ENCODE results near the gene HCFC1R1.
A peak's percentile ranks its signal among the peaks of the same experiment; 100 is the strongest.

Gene HCFC1R1

DNA sequence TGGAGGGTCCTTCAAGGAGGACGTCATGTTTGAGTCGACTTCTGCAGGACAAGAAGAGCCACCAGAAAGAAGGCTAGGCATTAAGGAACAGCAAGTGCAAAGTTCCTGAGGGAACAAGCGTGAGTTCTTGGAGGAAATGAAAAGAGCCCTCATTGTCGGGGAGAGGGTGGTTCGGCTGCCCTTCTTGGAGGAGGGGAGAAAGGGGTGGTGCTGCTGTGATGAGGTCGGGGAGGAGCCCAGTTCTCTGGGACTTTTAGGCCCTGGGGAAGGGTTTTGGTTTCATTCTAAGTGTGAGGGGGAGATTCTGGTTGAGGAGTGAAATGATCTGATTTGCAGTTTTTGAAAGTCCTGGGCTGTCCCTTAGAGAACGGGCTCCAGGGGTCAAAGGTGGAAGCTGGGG is 8.9 kb upstream of the HCFC1R1 start:
- no peak for DNase-seq

- no peak for DNase-seq
Measured at GRCh38 chr16:3030222-3031212, 6.8 kb upstream of the HCFC1R1 start.

DNA sequence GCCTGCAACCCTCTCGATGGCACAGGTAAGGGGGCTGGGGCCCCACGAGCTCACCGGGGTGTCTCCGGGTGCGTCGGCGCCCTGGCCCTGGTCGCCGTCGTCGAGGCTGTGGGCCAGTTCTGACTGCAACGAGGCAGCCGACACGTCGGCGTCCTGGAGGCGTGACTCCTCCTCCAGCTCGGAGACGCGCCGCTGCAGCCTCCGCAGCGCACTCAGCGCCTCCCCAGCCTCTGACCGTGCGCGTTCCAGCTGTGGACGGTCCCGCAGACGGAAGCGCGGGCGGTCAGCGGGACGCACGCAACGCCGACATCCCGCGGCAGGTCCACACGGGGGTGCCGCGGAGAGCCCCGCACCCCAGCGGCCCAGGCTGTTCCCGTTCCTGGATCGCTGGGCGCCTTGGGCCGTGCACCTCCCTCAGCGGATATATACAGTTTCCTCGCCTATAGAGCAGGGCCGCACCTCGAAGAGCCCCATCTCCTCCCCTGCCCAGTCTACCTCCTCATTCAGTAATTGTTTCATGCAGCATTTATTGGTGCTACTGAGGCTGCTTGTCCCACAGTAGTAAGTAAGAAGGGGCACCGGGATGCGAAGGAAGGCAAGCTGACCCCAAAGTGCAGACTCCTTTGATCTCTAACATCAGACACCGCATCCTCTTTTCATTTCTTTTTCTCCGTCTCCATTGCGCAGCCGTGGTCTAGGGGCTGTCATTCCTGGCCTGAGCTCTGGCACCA is 5.9 kb upstream of the HCFC1R1 start:
- DNase-seq, result peak in 1 of 2 donors; percentile 48

DNA sequence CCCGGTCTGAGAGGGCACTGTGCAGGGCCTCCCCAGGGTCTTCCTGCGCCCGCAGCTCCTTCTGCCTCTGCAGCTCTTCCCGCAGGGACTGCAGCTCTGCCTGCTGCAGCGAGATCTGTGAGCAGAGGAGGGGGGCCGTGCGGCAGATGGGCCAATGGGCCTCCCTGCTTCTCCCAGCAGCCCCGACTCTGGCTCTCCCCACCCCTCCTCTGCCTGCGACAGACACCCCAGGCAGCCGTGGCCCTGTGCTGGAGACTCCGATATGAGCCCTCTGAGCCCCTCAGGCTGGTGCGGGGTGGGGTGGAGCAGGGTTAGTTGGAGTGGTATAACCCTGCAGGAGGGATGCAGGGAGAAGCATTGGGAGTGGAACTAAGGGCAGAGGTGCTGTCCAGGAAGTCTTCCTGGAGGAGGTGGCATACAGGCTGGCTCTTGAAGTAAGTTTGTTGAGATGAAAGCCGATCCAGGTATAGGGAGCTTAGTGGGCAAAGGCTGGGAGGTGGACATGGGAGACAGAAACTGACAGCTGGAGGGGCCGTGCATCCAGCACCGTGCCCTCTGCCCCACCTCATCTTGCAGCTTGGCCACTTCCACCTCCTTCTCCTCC is 5.1 kb upstream of the HCFC1R1 start:
- DNase-seq, result no peak

GRCh38 chr16:3027983-3028715 is 4.4 kb upstream of the HCFC1R1 start:
- DNase-seq, result peak; percentile 93 to 96

DNA sequence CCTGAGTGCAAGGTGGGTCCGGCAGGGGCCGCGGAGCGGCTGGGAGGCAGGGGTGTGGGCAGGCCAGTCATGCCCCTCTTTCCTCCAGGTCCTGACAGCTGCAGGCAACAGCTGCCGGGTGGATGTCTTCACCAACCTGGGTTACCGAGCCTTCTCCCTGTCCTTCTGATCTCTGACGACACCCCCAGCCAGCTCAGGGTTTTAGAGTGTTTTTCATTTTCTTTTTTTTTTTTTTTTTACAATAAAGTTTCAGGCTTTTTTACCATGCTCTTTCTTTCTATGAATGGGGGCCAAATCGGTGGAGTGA is 3.7 kb upstream of the HCFC1R1 start:
- no peak for DNase-seq

GRCh38 chr16:3026609-3027488 is 3.1 kb upstream of the HCFC1R1 start:
- no peak for DNase-seq

DNA sequence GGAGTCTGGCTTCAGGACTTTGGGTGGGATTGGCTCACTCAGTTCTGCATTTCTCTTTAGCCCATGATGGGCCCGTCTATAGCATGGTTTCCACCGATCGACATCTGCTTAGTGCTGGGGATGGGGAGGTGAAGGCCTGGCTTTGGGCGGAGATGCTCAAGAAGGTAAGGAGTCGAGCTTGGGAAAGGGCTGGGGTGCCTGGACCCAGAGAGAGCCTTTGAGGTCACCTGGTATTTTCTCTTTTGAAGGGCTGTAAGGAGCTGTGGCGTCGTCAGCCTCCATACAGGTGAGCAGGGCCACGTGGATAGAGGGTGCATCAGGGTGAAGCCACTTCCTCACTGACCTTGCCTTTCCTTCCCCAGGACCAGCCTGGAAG is 2.2 kb upstream of the HCFC1R1 start:
- DNase-seq, result no peak

DNA sequence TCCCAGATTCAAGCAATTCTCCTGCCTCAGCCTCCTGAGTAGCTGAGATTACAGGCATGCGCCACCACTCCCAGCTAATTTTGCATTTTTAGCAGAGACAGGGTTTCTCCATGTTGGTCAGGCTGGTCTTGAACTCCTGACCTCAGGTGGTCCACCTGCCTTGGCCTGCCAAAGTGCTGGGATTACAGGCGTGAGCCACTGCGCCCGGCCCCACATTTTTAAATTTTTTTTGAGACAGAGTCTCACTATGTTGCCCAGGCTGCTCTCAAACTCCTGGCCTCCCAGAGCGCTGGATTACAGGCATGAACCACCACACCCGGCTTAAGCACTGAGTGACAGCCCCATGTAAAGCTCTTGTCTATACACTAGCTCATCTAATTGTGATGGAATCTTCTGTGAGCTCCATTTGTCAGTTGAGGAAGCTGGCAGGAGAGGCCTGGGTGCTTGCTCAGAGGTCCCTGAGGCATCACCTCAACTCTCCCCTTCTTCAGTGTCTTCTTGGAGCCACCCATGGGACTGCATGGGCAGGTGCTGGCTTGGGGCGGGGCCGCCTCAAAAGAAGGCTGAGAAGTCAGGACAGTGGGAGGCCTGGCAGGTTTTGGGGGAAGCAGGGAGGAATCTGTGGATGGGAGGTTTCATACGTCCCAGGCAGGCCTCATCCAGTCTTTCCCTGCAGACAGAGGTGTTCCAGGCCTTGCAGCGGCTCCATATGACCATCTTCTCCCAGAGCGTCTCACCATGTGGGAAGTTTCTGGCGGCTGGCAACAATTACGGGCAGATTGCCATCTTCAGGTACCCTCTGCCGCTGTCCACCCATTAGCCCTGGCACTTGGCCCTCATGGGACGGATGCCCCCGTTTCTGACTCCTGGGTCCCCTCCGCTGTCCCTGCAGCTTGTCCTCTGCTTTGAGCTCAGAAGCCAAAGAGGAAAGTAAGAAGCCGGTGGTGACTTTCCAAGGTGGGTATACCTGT is 1.6 kb upstream of the HCFC1R1 start:
- DNase-seq, result no peak

DNA sequence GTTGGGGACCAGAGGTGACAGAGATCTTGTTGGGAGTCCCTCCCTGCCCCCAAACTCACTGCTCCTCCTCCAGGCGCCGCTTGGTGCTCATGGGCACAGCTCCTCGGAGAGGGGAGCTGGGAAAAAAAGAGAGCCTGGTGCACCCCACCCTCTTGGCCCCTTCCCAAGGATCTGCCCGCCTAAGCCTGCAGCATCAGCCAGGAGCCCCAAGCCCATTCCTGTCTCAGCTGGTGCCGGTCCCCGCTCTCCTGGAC is 400 bp downstream of the HCFC1R1 start:
- no peak for DNase-seq

DNA sequence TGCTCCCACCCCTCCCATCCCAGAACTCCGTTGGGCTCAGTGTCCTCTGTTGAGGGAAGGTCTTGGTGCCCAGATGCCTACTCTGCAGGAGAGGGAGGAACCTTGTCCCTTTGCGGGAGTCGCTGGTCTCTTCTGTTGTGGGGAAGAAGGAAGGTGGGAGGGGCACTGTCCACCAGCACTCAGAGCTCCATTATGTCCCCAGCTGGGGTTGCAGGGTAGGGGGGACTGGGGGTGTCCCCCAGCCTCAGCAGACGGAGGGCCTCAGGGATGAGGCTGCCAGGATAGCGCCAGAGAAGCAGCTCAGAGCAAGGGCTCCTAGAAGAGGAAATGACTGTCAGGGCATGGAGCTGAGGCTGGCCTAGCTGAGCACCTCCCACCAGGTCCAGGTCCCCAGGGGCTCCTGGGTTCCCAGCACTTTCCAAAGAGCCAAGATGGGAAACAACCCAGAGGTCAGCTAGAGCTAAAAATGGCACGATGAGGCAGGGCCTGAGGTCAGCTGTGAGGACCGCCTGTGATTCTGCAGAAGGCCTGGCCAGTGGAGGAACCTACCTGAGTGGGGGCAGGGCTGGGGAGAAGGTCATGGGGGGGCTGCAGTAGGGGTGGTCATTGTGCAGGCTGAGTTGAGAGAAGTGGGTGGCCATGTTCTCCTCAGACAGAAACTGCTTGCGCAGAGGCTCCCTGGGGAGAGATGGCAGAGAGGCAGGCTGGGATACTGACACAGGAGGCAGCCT is 893 bp downstream of the HCFC1R1 start:
- DNase-seq, result no peak

- peak; percentile 85 to 87 for DNase-seq
Measured at GRCh38 chr16:3022208-3022683, 1.5 kb downstream of the HCFC1R1 start.

- DNase-seq, result peak; percentile 76 to 79
Measured at GRCh38 chr16:3021449-3022207, 2.1 kb downstream of the HCFC1R1 start.

DNA sequence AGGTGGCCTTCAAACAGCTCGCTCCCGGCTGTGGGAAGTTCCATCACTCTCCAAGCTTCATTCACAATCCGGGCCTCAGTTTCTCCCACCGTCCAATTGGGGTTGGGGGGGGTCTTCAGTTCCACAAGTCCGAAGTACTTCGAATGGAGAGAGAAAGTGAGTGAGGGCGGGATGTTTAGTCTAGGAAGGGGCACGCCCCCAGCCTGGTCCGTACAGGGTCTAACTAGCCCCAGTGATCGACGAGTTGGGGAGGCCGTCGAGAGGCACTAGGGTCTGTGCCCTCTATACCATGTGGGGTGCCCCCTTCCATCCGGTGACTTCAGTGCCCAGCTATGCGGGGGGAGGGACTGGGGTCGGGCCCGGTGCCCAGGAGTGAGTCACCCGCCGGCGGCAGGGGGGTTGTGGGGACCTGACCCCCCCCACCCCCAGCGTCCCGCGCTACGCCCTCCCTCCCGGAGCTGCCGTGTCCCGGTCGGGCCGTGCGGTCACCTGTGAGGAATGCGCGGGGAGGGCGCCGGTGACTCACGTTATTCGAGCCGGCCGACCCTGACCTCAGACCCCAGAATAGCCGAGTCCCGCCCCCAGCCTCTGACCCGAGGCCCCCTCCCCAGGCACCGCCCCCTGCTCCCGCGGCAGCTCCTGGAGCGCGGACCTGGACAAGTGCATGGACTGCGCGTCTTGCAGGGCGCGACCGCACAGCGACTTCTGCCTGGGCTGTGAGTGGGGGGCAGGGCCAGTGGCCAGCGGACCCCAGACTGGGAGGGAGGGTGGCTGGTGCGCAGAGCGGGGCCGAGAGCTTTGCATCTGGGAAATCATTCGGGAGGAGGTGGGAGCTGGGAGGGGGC is 2.9 kb downstream of the HCFC1R1 start:
- DNase-seq, result peak in 1 of 2 donors; percentile 26

DNA sequence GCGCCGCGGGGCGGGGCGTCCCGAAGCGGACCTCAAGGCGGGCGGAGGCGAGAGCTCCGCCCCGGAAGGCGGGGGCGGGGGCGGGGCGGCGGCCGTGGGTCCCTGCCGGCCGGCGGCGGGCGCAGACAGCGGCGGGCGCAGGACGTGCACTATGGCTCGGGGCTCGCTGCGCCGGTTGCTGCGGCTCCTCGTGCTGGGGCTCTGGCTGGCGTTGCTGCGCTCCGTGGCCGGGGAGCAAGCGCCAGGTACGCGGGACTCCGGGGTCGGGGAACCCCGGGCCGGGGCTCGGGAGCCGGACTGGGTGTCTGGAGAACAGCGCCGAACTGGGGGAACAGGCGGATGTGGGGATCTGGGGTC is 3.5 kb downstream of the HCFC1R1 start, which contains the start of gene TNFRSF12A:
Gene TNFRSF12A (plus strand): TSS at position 122 of the 357 bp plus-strand sequence. CDS start 30 bp downstream, at position 152.
- DNase-seq, result peak; percentile 61 to 67

- no peak for DNase-seq
Measured at GRCh38 chr16:3019594-3020246, 4.0 kb downstream of the HCFC1R1 start.

DNA sequence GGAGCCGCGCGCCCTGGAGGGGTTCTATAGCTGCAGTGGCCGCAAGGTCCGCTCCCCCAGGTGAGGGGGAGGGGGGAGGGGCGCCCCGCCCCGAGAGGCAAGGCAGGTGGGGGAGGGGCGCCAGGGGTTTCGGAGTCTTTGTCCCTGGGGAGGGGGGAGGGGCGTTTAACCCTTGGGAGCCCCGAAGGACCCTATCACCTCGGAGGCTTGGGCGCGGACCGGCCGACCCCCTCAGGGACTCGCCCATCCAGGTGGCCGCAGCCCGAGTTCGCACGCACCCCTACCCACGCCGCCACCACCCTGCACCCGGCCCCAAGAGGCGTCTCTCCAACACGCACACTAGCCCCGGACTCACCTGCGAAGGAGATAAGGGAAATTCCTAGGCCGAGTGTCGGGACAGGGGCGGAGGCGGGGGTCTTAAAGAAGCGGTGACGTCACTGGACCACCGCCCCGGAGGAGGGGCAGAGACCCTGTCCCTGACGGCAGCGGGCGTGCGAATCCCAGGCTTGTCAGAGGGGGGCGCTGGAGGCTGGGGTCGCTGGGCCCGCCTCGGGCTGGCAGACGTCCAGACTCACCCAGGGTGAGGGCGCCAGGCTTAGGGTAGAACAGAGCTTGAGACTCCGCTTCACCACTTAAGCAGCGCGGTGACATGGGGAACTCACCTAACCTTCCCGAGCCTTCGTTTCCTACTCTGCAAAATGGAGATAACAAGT is 5.8 kb downstream of the HCFC1R1 start, which contains the start of gene CLDN6:
Gene CLDN6 (minus strand): TSS at position 390 of the 713 bp plus-strand sequence. CDS start 2,162 bp downstream, outside the sequence.
- peak in 1 of 2 donors; percentile 55 for DNase-seq
